ENCODE measurements around the gene KCNAB3. TPM values are rescaled to one million over a fixed set of nuclear protein-coding genes. Genes with fewer than 3 reads are reported as not detected.
A peak's percentile ranks its signal among the peaks of the same experiment; 100 is the strongest.
"Not testable (repeated sequence)": the region's sequence is repeated elsewhere in the genome, so short reads cannot be mapped to it uniquely, and the experiment has no call there.

The KCNAB3 gene
- 4.5 and 6.5 TPM in 2 replicates for polyA plus RNA-seq (2014; cell fraction: cytosol; rRNA removed)
- 81.5 and 84.6 TPM in 2 replicates for polyA plus RNA-seq (2014; cell fraction: nucleus; rRNA removed)

DNA sequence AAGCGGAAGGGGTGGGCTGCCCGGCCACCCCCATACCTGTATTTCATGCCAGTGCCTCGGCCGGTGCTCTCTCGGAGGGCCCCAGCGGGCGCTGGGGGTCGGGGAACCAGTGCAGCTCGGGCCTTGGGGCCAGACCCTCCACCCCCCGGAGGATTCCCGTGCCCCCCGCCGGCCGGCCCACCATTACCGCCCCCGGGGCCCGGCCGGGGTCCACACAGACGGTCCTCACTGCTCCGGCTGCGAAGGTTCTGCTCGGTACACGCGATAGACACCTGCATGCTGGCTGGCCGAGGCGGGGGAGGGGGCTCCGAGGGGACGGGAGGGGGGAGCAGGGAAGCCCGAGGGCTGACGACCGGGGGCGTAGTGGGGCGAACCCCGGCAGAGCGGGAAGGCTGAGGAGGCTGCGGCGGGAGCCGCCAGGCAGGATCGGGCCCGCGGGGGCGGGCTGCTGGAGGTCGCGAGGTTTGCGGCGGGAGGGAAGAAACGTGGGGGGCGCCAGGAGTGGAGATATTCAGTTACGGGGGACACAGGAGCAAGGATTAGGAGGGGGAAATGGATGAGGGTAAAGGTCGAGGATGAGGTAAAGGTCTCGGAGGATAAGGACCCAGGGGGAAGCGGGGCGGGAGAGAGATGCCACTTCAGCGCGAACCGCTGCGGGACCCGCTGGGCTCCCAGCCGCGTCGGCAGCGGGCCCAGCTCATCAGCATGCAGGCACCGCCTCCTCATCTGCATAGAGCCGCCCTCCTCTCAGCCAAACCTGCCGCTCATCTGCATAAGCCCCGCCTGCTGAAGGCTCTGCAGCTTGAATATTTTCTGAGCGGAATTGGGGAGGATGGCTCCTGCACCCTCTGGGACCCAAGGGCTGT lies at the start of gene KCNAB3:
Gene KCNAB3, minus strand, starts transcription at position 699 of the 866 bp plus-strand sequence. Its CDS starts 421 bp downstream, at position 278.
- DNase-seq (ENCODE audit: low spot score): peak; percentile 80

GRCh38 chr17:7977805-7978204 lies 48.1 kb upstream of the KCNAB3 start:
- no peak for DNase-seq (ENCODE audit: low spot score)

GRCh38 chr17:7977039-7977438 lies 47.4 kb upstream of the KCNAB3 start:
- no peak for DNase-seq (ENCODE audit: low spot score)

- no peak for DNase-seq (ENCODE audit: low spot score)
These were observed 45.0 kb upstream of the KCNAB3 start for GRCh38 chr17:7974638-7975131.

- no peak for DNase-seq (ENCODE audit: low spot score)
These were observed 42.6 kb upstream of the KCNAB3 start for GRCh38 chr17:7972131-7972785.

GRCh38 chr17:7971651-7972050 lies 42.0 kb upstream of the KCNAB3 start:
- DNase-seq (ENCODE audit: low spot score): no peak

DNA sequence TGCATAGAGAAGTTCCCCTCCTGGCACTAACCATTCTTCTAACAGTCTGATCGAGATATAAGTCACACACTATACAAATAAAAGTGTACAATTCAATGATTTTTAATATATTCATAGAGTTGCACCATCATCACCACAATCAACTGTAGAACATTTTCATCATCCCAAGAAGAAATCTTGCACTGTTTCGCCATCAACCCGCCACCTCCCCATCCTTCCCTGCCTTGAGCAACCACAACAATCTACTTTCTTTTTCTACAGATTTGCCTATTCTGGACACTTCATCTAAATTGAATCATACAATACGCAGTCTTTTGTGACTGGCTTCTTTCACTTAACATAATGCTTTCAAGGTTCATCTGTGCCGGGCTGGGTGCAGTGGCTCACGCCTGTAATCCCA lies 39.8 kb upstream of the KCNAB3 start:
- DNase-seq (ENCODE audit: low spot score): no peak

GRCh38 chr17:7967751-7968150 lies 38.1 kb upstream of the KCNAB3 start:
- DNase-seq (ENCODE audit: low spot score): no peak

DNA sequence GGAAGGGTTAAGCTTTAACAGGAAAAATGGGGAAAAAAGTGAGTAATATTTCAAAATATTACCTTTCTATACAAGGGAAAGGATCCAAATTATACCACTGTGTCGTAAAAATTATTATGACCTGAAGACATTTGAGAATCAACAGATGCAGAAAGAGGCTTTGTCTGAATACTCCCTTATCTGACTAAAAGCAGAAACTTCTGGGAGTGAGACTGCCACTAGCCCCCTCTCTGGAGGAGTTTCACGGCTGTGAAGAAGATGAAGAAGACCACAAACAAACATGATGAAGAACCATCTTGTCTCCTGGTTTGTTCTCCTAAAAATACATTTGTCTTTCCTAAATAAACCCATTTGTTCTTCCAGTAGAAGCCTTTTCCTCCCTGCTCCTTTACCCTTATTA lies 31.8 kb upstream of the KCNAB3 start:
- no peak for DNase-seq (ENCODE audit: low spot score)

GRCh38 chr17:7959503-7960253 lies 30.0 kb upstream of the KCNAB3 start:
- no peak for DNase-seq (ENCODE audit: low spot score)

DNA sequence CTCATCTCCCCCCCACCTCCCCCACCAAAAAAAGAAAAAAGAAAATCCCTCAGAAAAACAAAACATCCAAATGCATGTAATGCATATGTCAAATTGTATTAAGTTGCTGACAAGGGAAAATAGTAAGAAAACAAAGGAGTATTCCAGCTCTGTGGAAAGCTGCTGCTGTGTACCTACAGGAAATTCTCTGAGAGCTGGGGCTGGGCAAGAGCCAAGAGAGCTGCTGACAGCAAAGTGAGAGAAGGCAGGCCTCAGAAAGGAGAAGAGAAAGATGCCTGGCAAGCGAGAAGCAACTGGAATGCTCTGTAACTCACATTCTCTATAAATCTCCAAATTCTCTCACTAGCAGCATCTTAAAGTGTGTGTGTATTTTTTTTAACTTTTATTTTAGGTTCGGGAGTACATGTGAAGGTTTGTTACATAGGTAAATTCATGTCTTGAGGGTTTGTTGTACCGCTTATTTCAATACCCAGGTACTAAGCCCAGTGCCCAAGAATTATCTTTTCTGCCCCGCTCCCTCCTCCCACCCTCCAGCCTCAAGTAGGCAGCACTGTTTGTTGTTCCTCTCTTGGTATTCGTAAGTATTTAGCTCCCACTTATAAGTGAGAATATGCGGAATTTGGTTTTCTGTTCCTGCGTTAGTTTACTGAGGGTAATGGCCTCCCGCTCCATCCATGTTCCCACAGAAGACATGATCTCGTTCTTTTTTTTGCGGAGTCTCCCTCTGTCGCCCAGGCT lies 26.7 kb upstream of the KCNAB3 start:
- peak; percentile 42 for DNase-seq (ENCODE audit: low spot score)

- DNase-seq (ENCODE audit: low spot score): no peak
These were observed 26.0 kb upstream of the KCNAB3 start for GRCh38 chr17:7955414-7956227.

DNA sequence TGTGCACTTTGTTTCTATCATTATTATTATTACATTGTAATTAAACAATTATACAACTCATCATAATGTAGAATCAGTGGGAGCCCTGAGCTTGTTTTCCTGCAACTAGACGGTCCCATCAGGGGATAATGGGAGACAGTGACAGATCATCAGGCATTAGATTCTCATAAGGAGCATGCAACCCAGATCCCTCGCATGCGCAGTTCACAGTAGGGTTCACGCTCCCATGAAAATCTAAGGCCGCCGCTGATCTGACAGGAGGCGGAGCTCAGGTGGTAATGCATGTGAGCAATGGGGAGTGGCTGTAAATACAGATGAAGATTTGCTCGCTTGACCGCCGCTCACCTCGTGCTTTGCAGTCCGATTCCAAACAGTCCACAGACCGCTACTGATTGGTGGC lies 23.6 kb upstream of the KCNAB3 start:
- not testable (repeated sequence) for DNase-seq (ENCODE audit: low spot score)

DNA sequence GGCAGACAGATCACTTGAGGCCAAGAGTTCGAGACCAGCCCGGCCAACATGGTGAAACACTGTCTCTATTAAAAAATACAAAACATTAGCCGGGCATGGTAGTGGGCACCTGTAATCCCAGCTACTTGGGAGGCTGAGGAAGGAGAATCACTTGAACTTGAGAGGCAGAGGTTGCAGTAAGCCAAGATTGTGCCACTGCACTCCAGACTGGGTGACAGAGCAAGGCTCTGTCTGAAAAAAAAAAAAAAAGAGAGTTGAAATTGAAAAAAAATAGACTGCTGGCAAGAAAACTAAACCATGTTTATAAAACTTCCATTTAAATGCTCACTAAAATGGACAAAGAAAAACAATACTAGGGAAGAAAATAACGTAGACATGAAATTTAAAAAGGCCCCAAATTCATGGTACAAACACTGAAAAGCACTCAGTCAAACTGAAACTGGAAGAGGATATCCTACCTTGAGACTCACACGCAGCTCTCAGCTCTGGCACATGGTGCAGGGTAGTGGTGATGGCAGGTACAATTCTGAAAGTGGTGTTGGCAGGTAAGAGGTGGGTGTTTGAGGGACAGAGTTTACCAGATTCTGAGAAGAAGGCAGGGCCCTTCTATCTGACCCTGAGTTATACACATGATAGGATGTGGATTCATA lies 21.6 kb upstream of the KCNAB3 start:
- DNase-seq (ENCODE audit: low spot score): no peak

DNA sequence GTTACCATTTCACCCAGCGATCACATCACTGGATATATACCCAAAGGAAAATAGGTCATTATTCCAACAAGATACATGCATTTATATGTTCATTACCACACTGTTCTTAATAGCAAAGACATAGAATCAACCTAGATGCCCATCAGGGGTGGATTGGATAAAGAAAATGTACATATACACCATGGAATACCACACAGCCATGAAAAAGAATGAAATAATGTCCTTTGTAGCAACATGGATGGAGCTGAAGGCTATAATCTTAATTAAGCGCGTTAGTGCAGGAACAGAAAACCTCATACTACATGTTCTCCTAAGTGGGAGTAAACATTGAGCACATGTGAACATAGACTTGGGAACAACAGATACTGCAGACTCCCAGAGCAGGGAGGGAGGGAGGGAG lies 20.9 kb upstream of the KCNAB3 start:
- DNase-seq (ENCODE audit: low spot score): no peak

GRCh38 chr17:7947651-7948050 lies 18.0 kb upstream of the KCNAB3 start:
- no peak for DNase-seq (ENCODE audit: low spot score)

DNA sequence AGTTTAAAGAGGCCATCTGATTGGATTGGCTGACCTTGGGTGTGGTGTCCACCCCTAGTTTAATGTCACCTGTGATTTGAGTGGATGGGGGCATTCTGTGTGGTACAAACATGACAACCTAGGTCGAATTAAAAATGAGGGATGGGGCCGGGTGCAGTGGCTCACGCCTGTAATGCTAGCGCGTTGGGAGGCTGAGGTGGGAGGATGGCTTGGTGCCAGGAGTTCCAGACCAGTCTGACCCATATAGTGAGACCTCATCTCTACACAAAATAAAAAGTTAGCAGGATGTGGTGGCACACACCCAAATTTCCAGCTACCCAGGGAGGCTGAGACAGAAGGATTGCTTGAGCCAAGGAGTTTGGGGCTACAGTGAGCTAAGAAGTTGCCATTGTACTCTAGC lies 16.8 kb upstream of the KCNAB3 start:
- no peak for DNase-seq (ENCODE audit: low spot score)

DNA sequence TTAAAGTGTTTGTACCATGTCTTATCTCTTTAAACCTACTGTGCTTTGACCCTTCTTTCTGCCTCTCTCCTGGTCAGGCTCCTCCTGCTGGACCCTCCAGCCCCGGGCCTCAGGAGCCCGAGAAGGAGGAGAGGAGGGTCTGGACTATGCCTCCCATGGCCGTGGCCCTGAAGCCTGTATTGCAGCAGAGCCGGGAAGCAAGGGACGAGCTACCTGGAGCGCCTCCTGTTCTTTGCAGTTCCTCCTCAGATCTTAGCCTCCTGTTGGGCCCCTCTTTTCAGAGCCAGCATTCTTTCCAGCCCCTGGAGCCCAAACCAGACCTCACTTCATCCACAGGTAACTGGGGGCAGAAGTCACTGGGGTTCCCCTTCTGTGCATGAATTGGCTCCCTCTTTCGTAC lies 16.0 kb upstream of the KCNAB3 start:
- no peak for DNase-seq (ENCODE audit: low spot score)

GRCh38 chr17:7944326-7944725 lies 14.7 kb upstream of the KCNAB3 start:
- DNase-seq (ENCODE audit: low spot score): no peak

DNA sequence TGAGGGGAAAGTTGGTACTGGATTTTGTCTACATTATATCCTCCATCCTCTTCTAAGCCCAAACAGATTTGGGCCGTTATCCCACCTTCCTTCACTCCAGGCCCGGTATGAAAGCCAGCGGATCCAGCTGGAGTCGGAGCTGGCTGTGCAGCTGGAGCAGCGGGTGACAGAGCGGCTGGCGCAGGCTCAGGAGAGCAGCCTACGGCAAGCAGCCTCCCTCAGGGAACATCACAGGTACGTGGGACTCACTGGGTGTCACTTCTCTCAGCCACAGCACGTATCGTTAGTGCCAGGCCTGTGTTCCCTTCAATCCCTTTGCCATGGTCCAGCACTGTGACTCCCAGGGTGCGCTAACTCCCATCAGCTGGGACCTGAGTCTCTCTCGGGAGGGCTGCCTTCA lies 13.6 kb upstream of the KCNAB3 start:
- no peak for DNase-seq (ENCODE audit: low spot score)

All from SK-N-DZ (cell line).